22Rv1 (cell line): ENCODE results near the gene KLHL29.

Source experiments
- H3K27ac ChIP-seq: fragments of 450-650 bp; 2 replicates; pipeline ENCODE4 v1.5.1; 2017
- ZFX ChIP-seq: fragments of 450-650 bp; IDR thresholded peaks from 2 replicates; pipeline ENCODE4 v1.6.1; 2017; ENCODE audit warnings: antibody characterized with exemption, borderline replicate concordance
- TF ChIP-seq, protein P1 (sequence below): fragments of 450-650 bp; IDR thresholded peaks from 2 replicates; pipeline ENCODE4 v1.5.1; 2017; ENCODE audit warnings: mild to moderate bottlenecking

KLHL29 gene

DNA sequence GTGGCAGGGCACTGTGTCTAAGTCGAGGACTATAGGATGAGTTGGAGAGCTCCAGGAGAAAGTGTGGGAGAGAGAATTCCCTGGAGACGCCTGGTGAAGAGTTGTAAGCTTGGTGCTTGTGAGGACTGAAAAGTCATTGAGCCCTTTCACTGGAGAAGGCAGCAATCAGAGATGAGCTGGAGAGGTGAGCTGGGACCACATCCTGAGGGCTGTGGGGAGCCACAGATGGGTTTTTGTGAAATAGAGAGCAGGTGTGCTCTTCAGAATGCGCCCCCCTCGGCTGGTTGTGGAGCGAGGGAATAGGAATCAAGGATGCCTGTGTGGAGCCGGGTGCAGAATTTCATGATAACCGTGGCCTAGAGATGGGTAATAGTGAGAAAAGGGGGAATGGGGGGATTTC is 224.3 kb downstream of the KLHL29 start:
- H3K27ac ChIP-seq: no peak overlapping the region
- TF ChIP-seq, protein P1, sequence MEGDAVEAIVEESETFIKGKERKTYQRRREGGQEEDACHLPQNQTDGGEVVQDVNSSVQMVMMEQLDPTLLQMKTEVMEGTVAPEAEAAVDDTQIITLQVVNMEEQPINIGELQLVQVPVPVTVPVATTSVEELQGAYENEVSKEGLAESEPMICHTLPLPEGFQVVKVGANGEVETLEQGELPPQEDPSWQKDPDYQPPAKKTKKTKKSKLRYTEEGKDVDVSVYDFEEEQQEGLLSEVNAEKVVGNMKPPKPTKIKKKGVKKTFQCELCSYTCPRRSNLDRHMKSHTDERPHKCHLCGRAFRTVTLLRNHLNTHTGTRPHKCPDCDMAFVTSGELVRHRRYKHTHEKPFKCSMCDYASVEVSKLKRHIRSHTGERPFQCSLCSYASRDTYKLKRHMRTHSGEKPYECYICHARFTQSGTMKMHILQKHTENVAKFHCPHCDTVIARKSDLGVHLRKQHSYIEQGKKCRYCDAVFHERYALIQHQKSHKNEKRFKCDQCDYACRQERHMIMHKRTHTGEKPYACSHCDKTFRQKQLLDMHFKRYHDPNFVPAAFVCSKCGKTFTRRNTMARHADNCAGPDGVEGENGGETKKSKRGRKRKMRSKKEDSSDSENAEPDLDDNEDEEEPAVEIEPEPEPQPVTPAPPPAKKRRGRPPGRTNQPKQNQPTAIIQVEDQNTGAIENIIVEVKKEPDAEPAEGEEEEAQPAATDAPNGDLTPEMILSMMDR: no peak
- no peak for TF ChIP-seq ZFX

DNA sequence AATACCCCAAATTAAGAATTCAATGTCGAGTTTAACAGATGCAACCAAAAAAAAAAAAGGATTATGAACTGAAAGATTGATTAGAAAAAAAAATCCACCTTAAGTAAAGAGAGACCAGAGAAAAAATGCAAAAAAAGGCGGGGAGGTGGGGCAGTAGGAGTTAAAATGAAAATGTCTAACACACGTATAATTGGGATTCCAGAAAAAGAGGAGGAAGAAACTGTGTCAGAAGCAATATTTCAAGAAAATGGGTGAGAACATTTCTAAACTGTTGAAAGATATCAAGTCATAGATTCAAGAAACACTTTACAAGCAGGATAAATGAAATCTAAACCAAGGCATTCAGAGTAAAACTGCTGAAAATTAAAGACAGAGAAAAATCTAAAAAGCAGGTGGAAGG is 226.9 kb downstream of the KLHL29 start:
- TF ChIP-seq, protein P1: no peak
- no peak for TF ChIP-seq ZFX

DNA sequence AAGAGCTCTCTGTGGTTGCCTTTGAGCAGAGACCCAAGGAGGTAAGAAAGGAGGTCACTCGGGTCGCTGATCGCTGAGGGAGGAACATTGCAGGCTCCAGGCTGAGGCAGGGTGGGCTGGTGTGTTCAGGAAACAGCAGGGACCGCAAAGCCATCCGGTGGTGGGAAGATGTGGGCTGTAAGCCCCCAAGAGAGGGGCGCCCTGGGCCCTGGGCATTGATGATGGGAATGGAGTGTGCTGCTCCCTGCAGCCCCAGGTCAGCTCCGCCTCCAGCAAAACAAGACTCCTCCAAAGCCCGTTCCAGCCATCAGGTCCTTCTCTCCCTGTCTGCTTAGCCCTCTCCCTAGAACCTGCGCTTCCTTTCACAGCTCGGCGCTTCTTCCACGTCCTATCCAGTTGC is 229.7 kb downstream of the KLHL29 start:
- no peak overlapping the region for H3K27ac ChIP-seq

More for the DNA sequence above, 226.9 kb downstream of the KLHL29 start:
- no peak overlapping the region for H3K27ac ChIP-seq

DNA sequence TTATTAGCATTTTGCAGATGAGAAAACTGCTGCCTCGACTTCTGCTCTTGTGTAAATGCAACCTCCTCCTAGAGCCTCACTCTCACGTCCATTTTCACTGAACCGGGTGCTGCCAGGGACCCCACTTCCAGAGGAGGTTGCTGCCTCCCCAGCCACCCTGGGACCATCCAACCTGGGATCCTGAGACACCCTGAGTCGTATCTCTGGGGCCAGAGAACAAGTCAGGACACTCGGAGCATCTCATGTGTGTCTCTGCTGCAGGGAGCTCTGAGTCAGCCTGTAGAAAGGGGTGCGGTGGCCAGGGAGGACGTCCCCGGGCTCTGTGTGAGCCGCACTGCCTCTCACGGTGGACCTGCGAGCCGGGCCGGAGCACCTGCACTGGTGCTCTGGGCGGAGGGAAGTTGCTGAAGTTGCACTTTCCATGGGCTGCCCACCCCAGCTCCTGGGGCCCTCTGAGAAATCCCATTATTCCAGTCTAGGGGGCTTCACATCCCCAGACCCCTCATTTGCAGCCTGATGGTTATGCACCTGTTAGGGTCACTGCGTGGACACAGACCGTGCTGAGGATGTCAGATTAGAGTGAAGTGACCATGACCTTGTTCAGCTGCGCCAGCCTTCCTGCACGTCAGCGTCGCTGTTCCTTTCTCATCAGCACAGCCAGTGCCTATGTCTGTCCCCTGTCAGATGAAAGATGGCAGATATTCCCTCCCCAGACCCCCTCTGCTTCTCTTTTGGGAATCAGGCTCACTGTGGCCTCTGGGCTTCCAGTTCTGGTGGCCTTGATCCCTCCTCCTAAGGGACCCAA is 230.4 kb downstream of the KLHL29 start:
- H3K27ac ChIP-seq: no peak overlapping the region
- TF ChIP-seq ZFX: no peak
- TF ChIP-seq, protein P1: no peak

More for the DNA sequence above, 229.7 kb downstream of the KLHL29 start:
- TF ChIP-seq, protein P1: no peak
- TF ChIP-seq ZFX: no peak

DNA sequence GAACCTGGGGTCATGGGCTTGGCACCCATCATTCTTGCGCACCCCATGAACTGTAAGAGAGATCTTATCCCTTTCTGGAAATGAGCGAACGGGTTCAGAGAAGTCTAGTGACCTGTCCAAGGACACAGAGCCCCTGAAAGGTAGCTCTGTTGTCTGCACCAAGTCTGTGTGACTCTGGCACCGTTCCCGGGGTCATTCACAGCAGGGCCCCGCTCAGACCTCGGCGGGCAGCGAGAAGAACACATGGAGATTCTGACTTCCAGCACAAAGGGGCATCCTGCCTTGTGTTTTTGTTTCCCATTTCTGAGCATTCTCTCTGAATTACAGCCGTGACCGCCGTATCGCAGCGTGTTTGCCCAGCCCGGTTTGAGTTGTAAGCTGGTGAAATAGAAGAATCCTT is 231.7 kb downstream of the KLHL29 start:
- TF ChIP-seq ZFX: no peak
- TF ChIP-seq, protein P1: no peak
- H3K27ac ChIP-seq: no peak overlapping the region

DNA sequence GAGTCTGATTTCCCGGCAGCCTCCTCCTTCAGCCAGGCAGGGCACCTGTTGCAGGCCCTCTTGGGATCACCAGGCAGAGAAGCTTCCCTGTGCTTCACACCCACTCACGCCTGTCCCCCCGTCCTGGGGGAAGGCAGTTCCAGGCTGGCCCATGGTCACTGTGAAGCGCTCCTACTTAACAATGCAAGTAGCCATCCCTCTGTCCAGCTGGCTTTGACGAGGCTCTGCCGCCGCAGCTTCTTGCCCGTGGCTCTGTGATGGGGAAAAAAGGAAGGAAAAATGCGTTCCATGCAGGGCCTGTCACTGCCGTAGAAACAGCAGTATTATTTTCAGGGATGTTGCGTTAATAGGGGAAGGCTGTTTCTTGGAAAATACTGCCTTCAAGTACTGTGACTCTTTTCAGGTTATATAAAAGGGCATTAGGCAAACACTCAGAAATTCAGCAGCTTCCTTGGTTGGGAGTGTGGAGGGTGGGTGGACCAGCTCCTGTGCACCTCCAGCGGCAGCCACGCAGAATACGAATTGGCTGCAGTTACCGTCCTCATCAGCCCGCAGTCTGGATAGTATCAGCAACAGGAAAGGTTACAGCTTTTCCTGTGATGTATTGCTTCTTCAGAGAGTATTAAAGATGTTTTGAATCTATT is 232.3 kb downstream of the KLHL29 start:
- TF ChIP-seq, protein P1: no peak
- TF ChIP-seq ZFX: no peak
- no peak overlapping the region for H3K27ac ChIP-seq

DNA sequence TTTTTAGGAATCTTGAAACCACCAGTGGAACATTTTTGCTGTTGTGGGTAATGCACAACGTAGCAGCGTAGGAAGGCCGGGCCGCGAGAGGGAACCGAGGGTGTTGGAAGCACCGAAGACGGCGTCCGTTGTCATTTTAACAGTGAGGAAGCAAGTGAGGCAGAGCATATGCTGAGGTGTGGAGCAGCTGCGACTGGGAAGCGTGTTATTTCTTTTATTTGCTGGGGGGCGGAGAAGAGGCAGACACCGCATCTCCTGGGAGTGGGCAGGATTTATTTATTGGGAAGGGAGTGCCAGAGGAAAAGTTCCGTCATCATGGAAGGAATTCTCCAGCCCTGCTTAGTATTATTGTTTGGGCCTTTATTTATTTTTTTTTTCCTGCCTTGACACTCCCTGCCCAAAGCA is 232.8 kb downstream of the KLHL29 start:
- no peak overlapping the region for H3K27ac ChIP-seq
- TF ChIP-seq ZFX: no peak
- TF ChIP-seq, protein P1: no peak
